ENCODE results near the gene KLF1. TPM values are rescaled to one million over a fixed set of nuclear protein-coding genes. Genes with fewer than 3 reads are reported as not detected.

KLF1 gene
- total and polyA plus RNA-seq, 2 of the 13 experiments (the other 11 are each of a cell fraction or from before 2014, with no cell fraction given): not detected

GRCh38 chr19:12847159-12848139 is 39.6 kb downstream of the KLF1 start (continued):
- TF ChIP-seq ZFP91 (CRISPR knock-in tag; IDR thresholded peaks at IDR 0.05; ENCODE audit: borderline replicate concordance): peak; percentile 81
- TF ChIP-seq ZBTB3 (CRISPR knock-in tag; IDR thresholded peaks at IDR 0.05; ENCODE audit: borderline replicate concordance, low read depth): no peak
- TF ChIP-seq ATF3 (CRISPR knock-in tag; IDR thresholded peaks at IDR 0.05): no peak
- peak; percentile 46; the same call in 1 of the 2 replicates for TF ChIP-seq NR0B2 (CRISPR knock-in tag; IDR thresholded peaks at IDR 0.05)
- no peak for TF ChIP-seq YEATS4 (CRISPR knock-in tag; IDR thresholded peaks at IDR 0.05; ENCODE audit: borderline replicate concordance)
- TF ChIP-seq CEBPZ (IDR thresholded peaks at IDR 0.05; ENCODE audit: low read length): no peak
- no peak for TF ChIP-seq ELK4 (CRISPR knock-in tag; IDR thresholded peaks at IDR 0.05; ENCODE audit: borderline replicate concordance)
- TF ChIP-seq ZNF784 (CRISPR knock-in tag; IDR thresholded peaks at IDR 0.05; ENCODE audit: borderline replicate concordance): no peak
- TF ChIP-seq GZF1 (CRISPR knock-in tag; IDR thresholded peaks at IDR 0.05): no peak
- TF ChIP-seq THAP11 (CRISPR knock-in tag; IDR thresholded peaks at IDR 0.05): peak; percentile 68
- TF ChIP-seq ATF4 (CRISPR knock-in tag; IDR thresholded peaks at IDR 0.05): no peak
- TF ChIP-seq ZBTB34 (CRISPR knock-in tag; IDR thresholded peaks at IDR 0.05): no peak
- TF ChIP-seq ZNF225 (CRISPR knock-in tag; IDR thresholded peaks at IDR 0.05): no peak
- TF ChIP-seq SRSF4 (IDR thresholded peaks at IDR 0.05; ENCODE audit: low read depth, low read length, poor library complexity, severe bottlenecking): no peak
- no peak for TF ChIP-seq SNAPC5 (CRISPR knock-in tag; IDR thresholded peaks at IDR 0.05; ENCODE audit: borderline replicate concordance)
